Tibial nerve (tissue), 4 donors: Measurements from ENCODE around the gene DDX10.

Experiments used
- EP300 ChIP-seq, 2 donors: sonication (generic); formaldehyde crosslinking; IDR thresholded peaks; one replicate each; pipeline ENCODE4 v1.6.1; 2017; ENCODE audit warnings: antibody characterized with exemption in 2 of 2, mild to moderate bottlenecking in 1 of 2
- TF ChIP-seq, protein P1 (sequence below), 5 experiments: fragments of 200-600 bp in 3 of 5; fragments of 450-650 bp in 2 of 5; sonication (generic) in 3 of 5; IDR thresholded peaks; one replicate each; pipeline ENCODE4 v1.5.1; 2016 to 2019; ENCODE audit warnings: antibody characterized with exemption in 5 of 5, mild to moderate bottlenecking in 3 of 5, moderate library complexity in 2 of 5

DNA sequence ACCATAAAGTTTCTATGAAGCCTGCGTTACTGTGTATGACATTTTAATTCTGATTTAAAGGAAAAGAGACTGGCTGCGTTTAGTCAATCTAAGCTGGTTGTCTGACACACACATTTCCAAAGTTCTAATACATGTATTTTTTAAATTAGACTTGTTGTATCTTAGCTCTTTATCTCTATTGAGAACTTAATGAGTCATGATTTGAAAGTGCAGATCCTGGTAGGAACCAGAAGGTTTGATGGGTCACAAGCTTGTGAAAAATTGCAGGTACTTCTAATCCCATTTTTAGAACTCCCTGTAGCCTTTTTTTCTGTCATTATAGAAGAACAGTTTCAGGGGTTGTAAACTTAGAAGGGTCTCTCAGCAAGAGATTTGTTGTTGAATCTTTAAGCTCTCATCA lies 210.3 kb downstream of the DDX10 start:
- TF ChIP-seq, protein P1, sequence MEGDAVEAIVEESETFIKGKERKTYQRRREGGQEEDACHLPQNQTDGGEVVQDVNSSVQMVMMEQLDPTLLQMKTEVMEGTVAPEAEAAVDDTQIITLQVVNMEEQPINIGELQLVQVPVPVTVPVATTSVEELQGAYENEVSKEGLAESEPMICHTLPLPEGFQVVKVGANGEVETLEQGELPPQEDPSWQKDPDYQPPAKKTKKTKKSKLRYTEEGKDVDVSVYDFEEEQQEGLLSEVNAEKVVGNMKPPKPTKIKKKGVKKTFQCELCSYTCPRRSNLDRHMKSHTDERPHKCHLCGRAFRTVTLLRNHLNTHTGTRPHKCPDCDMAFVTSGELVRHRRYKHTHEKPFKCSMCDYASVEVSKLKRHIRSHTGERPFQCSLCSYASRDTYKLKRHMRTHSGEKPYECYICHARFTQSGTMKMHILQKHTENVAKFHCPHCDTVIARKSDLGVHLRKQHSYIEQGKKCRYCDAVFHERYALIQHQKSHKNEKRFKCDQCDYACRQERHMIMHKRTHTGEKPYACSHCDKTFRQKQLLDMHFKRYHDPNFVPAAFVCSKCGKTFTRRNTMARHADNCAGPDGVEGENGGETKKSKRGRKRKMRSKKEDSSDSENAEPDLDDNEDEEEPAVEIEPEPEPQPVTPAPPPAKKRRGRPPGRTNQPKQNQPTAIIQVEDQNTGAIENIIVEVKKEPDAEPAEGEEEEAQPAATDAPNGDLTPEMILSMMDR (IDR thresholded peaks at IDR 0.05): no peak
- TF ChIP-seq EP300 (IDR thresholded peaks at IDR 0.05): no peak
